Measurements from ENCODE around the gene PCLAF. TPM values are rescaled to one million over a fixed set of nuclear protein-coding genes. Genes with fewer than 3 reads are reported as not detected.
"Not testable (repeated sequence)": the region's sequence is repeated elsewhere in the genome, so short reads cannot be mapped to it uniquely, and the experiment has no call there.

PCLAF gene
- total and polyA plus RNA-seq, 2 of the 13 experiments (the other 11 are each of a cell fraction or from before 2014, with no cell fraction given), result 98.6 to 98.9 TPM

DNA sequence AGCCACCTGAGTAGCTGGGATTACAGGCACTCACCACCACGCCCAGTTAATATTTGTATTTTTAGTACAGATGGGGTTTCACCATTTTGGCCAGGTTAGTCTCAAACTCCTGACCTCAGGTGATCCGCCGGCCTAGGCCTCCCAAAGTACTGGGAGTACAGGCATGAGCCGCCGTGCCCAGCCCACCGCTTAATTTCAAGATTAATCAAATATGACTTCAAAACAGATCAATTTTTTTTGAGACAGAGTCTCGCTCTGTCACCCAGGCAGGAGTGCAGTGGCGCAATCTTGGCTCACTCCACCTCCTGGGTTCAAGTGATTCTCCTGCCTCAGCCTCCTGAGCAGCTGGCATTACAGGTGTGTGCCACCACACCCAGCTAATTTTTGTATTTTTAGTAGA is 9.9 kb downstream of the PCLAF start:
- BruUV-seq (replicated peaks); H3K27me3 ChIP-seq (ENCODE audit: control insufficient read depth in 1 of 2, insufficient read depth in 2 of 2, low read length in 2 of 2); H3K4me2 ChIP-seq (ENCODE audit: low read depth, low read length); CTCF ChIA-PET (ENCODE audit: low intra/inter-chr PET ratio, low total read pairs); in situ Hi-C loops (cut with HindIII; ENCODE audit: extremely low pct_ligation_motif_present, low pct_unique_long_range_greater_than_20kb); H4K20me1 ChIP-seq (ENCODE audit: insufficient read depth, low read length); H3K9me3 ChIP-seq (ENCODE audit: low read length); DNase-seq (ENCODE audit: low spot score); H2AFZ ChIP-seq (ENCODE audit: low read length); FAIRE-seq; H3K79me2 ChIP-seq (ENCODE audit: insufficient read depth, low read length); ATAC-seq; POLR2A ChIA-PET; H3K27ac ChIP-seq (ENCODE audit: extremely low read length, insufficient read depth, low read length); intact Hi-C loops (cut with micrococcal nuclease; ENCODE audit: unreplicated experiment); H3K9ac ChIP-seq (ENCODE audit: insufficient read depth, low read depth, low read length); H3K4me3 ChIP-seq (replicated peaks in 1 of 3; ENCODE audit: insufficient read depth in 1 of 3, low read depth in 2 of 3, low read length in 3 of 3): not testable (repeated sequence)
- Histone ChIP-seq H3K36me3 (replicated peaks in 1 of 2; ENCODE audit: control insufficient read depth in 1 of 2, insufficient read depth in 2 of 2, low read length in 2 of 2) (peaks cover 0 to 17% of the 10 kb centered on the region in 2 experiments; a peak in 3 of 5 replicates), H3K4me1 (ENCODE audit: insufficient read depth, low read length) (peaks cover 20% of the 10 kb centered on the region)
- 96% methylated on average over 8 of the region's 8 CpGs for WGBS (ENCODE audit: low lambda C conversion rate)

DNA sequence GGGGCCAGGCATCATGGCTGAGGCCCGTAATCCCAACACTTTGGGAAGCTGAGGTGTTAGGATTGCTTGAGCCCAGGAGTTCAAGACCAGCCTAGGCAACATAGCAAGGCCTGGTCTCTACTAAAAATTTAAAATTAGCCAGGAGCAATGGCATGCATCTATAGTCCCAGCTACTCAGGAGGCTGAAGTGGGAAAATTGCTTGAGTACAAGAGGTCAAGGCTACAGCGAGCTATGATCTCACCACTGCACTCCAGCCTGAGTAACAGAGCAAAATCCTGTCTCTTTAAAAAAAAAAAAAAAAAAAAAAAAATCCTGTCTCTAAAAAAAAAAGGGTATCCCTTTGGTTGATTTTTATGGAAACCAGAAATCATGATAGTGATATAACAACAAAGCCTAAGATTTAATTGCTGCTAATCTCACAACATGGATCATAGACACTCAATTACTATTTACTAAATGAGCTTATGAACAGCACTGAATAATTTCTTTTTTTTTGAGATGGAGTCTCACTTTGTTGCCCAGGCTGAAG is 12.1 kb downstream of the PCLAF start:
- FAIRE-seq (peak; percentile 80), ATAC-seq (peak; percentile 86), DNase-seq (ENCODE audit: low spot score) (peak; percentile 65)
- Histone ChIP-seq H3K4me2 (ENCODE audit: low read depth, low read length) (0 out of 2 replicates have a peak overlapping the region, but pooled peaks have one; percentile 13), H3K27ac (ENCODE audit: extremely low read length, insufficient read depth, low read length) (peak overlapping the region; percentile 36), H3K79me2 (ENCODE audit: insufficient read depth, low read length) (no peaks in the 10 kb centered on the region), H3K4me1 (ENCODE audit: insufficient read depth, low read length) (peaks cover 20% of the 10 kb centered on the region), H2AFZ (ENCODE audit: low read length) (no peak overlapping the region), H3K27me3 (ENCODE audit: control insufficient read depth in 1 of 2, insufficient read depth in 2 of 2, low read length in 2 of 2) (no peaks in the 10 kb centered on the region), H3K36me3 (replicated peaks in 1 of 2; ENCODE audit: control insufficient read depth in 1 of 2, insufficient read depth in 2 of 2, low read length in 2 of 2) (peaks cover 0 to 15% of the 10 kb centered on the region in 2 experiments; a peak in 3 of 5 replicates), H3K9ac (ENCODE audit: insufficient read depth, low read depth, low read length) (no peak overlapping the region), H3K4me3 (replicated peaks in 1 of 3; ENCODE audit: insufficient read depth in 1 of 3, low read depth in 2 of 3, low read length in 3 of 3) (no peak overlapping the region), H3K9me3 (ENCODE audit: low read length) (no peaks in the 10 kb centered on the region), H4K20me1 (ENCODE audit: insufficient read depth, low read length) (no peaks in the 10 kb centered on the region)
- WGBS (ENCODE audit: low lambda C conversion rate), result 38% methylated on average over 2 of the region's 2 CpGs
- intact Hi-C loops (cut with micrococcal nuclease; ENCODE audit: unreplicated experiment), result no loop called here
- POLR2A ChIA-PET, result interaction anchor here (0.7 kb wide), 2 partner anchors 13 to 207 kb away, joined by 3 read pairs; partner anchors contain the start of gene CSNK1G1
- BruUV-seq (replicated peaks), result no TSS peak
- in situ Hi-C loops (cut with HindIII; ENCODE audit: extremely low pct_ligation_motif_present, low pct_unique_long_range_greater_than_20kb), result no loop called here
- CTCF ChIA-PET (ENCODE audit: low intra/inter-chr PET ratio, low total read pairs), result no interaction called here
- TF ChIP-seq, protein P1, sequence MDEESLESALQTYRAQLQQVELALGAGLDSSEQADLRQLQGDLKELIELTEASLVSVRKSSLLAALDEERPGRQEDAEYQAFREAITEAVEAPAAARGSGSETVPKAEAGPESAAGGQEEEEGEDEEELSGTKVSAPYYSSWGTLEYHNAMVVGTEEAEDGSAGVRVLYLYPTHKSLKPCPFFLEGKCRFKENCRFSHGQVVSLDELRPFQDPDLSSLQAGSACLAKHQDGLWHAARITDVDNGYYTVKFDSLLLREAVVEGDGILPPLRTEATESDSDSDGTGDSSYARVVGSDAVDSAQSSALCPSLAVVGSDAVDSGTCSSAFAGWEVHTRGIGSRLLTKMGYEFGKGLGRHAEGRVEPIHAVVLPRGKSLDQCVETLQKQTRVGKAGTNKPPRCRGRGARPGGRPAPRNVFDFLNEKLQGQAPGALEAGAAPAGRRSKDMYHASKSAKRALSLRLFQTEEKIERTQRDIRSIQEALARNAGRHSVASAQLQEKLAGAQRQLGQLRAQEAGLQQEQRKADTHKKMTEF (CRISPR knock-in tag; IDR thresholded peaks at IDR 0.05), result no peak
- TF ChIP-seq ATF7-NPFF (CRISPR knock-in tag; IDR thresholded peaks at IDR 0.05; ENCODE audit: low read depth), result no peak
- TF ChIP-seq, protein P2, sequence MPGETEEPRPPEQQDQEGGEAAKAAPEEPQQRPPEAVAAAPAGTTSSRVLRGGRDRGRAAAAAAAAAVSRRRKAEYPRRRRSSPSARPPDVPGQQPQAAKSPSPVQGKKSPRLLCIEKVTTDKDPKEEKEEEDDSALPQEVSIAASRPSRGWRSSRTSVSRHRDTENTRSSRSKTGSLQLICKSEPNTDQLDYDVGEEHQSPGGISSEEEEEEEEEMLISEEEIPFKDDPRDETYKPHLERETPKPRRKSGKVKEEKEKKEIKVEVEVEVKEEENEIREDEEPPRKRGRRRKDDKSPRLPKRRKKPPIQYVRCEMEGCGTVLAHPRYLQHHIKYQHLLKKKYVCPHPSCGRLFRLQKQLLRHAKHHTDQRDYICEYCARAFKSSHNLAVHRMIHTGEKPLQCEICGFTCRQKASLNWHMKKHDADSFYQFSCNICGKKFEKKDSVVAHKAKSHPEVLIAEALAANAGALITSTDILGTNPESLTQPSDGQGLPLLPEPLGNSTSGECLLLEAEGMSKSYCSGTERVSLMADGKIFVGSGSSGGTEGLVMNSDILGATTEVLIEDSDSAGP (CRISPR knock-in tag; IDR thresholded peaks at IDR 0.05; ENCODE audit: borderline replicate concordance), result peak; percentile 68
- no peak for TF ChIP-seq BRD4 (CRISPR knock-in tag; IDR thresholded peaks at IDR 0.05)
- peak; percentile 23 for TF ChIP-seq NR2F6 (IDR thresholded peaks at IDR 0.05)
- TF ChIP-seq NR2F6 (CRISPR knock-in tag; IDR thresholded peaks at IDR 0.05), result peak; percentile 74
- TF ChIP-seq ZNF451 (CRISPR knock-in tag; IDR thresholded peaks at IDR 0.05), result no peak
- no peak for TF ChIP-seq SOX5 (CRISPR knock-in tag; IDR thresholded peaks at IDR 0.05; ENCODE audit: borderline replicate concordance)
- peak; percentile 59 for TF ChIP-seq HNF4A (CRISPR knock-in tag; IDR thresholded peaks at IDR 0.05)
- TF ChIP-seq TAF1 (CRISPR knock-in tag; IDR thresholded peaks at IDR 0.05), result no peak
- peak; percentile 31; the same call in 1 of the 2 replicates for TF ChIP-seq FOSL2 (CRISPR knock-in tag; IDR thresholded peaks at IDR 0.05)
- no peak for TF ChIP-seq AGO2 (optimal IDR thresholded peaks at IDR 0.05; ENCODE audit: low read depth, low read length)
- no peak for TF ChIP-seq ZFY (CRISPR knock-in tag; IDR thresholded peaks at IDR 0.05)
- TF ChIP-seq, protein P3, sequence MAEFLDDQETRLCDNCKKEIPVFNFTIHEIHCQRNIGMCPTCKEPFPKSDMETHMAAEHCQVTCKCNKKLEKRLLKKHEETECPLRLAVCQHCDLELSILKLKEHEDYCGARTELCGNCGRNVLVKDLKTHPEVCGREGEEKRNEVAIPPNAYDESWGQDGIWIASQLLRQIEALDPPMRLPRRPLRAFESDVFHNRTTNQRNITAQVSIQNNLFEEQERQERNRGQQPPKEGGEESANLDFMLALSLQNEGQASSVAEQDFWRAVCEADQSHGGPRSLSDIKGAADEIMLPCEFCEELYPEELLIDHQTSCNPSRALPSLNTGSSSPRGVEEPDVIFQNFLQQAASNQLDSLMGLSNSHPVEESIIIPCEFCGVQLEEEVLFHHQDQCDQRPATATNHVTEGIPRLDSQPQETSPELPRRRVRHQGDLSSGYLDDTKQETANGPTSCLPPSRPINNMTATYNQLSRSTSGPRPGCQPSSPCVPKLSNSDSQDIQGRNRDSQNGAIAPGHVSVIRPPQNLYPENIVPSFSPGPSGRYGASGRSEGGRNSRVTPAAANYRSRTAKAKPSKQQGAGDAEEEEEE (CRISPR knock-in tag; IDR thresholded peaks at IDR 0.05; ENCODE audit: borderline replicate concordance), result no peak
- peak; percentile 67 for TF ChIP-seq RARA (CRISPR knock-in tag; IDR thresholded peaks at IDR 0.05)

Data from HepG2 (cell line).